ENCODE measurements around the gene LRRC27. TPM values are rescaled to one million over a fixed set of nuclear protein-coding genes. Genes with fewer than 3 reads are reported as not detected.
"Not testable (repeated sequence)": the region's sequence is repeated elsewhere in the genome, so short reads cannot be mapped to it uniquely, and the experiment has no call there.

Gene LRRC27
- polyA plus RNA-seq, 3 donors from 2014 or later: 3.8 to 8.5 (median 8.2) TPM

GRCh38 chr10:132375116-132375794, 43.3 kb downstream of the LRRC27 start:
- Mint-ChIP-seq H3K9me3 (no peaks in the 10 kb centered on the region), H3K4me1 (peaks cover 2 to 6% of the 10 kb centered on the region in 2 donors), H3K27me3 (ENCODE audit: low read depth in 3 of 3) (peaks cover 0 to 4% (median 0%) of the 10 kb centered on the region in 3 donors), H3K36me3 (peaks cover 0 to 10% (median 7%) of the 10 kb centered on the region in 3 donors), H3K4me3 (no peak overlapping the region), H3K27ac (no peak overlapping the region)
- DNase-seq: no peak

- no peak overlapping the region for H3K4me3 Mint-ChIP-seq
- peaks cover 0 to 10% (median 7%) of the 10 kb centered on the region in 3 donors for H3K36me3 Mint-ChIP-seq
- H3K27me3 Mint-ChIP-seq (ENCODE audit: low read depth in 3 of 3): peaks cover 0 to 4% (median 0%) of the 10 kb centered on the region in 3 donors
- no peak for DNase-seq
- H3K27ac Mint-ChIP-seq: no peak overlapping the region
- peaks cover 2 to 6% of the 10 kb centered on the region in 2 donors for H3K4me1 Mint-ChIP-seq
- H3K9me3 Mint-ChIP-seq: no peaks in the 10 kb centered on the region
These were observed 43.9 kb downstream of the LRRC27 start for GRCh38 chr10:132375795-132376297.

GRCh38 chr10:132376394-132376851, 44.4 kb downstream of the LRRC27 start:
- H3K4me3 Mint-ChIP-seq: no peak overlapping the region
- peaks cover 0 to 4% (median 0%) of the 10 kb centered on the region in 3 donors for H3K27me3 Mint-ChIP-seq (ENCODE audit: low read depth in 3 of 3)
- H3K9me3 Mint-ChIP-seq: no peaks in the 10 kb centered on the region
- DNase-seq: no peak
- H3K36me3 Mint-ChIP-seq: peaks cover 0 to 10% (median 7%) of the 10 kb centered on the region in 3 donors
- peaks cover 4 to 8% of the 10 kb centered on the region in 2 donors for H3K4me1 Mint-ChIP-seq
- no peak overlapping the region for H3K27ac Mint-ChIP-seq

GRCh38 chr10:132377326-132377725, 45.3 kb downstream of the LRRC27 start:
- no peaks in the 10 kb centered on the region for H3K9me3 Mint-ChIP-seq
- peaks cover 0 to 10% (median 7%) of the 10 kb centered on the region in 3 donors for H3K36me3 Mint-ChIP-seq
- peaks cover 0 to 2% (median 0%) of the 10 kb centered on the region in 3 donors for H3K27me3 Mint-ChIP-seq (ENCODE audit: low read depth in 3 of 3)
- no peak for DNase-seq
- H3K4me3 Mint-ChIP-seq: no peak overlapping the region
- peaks cover 11% of the 10 kb centered on the region in 2 donors for H3K4me1 Mint-ChIP-seq
- H3K27ac Mint-ChIP-seq: no peak overlapping the region

GRCh38 chr10:132379026-132379425, 47.0 kb downstream of the LRRC27 start:
- not testable (repeated sequence) for H3K27ac Mint-ChIP-seq; H3K27me3 Mint-ChIP-seq (ENCODE audit: low read depth in 3 of 3); H3K9me3 Mint-ChIP-seq; H3K36me3 Mint-ChIP-seq; H3K4me3 Mint-ChIP-seq; DNase-seq
- H3K4me1 Mint-ChIP-seq: peaks cover 14 to 16% of the 10 kb centered on the region in 2 donors

GRCh38 chr10:132380986-132381385, 49.0 kb downstream of the LRRC27 start:
- H3K4me3 Mint-ChIP-seq; H3K27ac Mint-ChIP-seq; H3K36me3 Mint-ChIP-seq; H3K9me3 Mint-ChIP-seq; H3K27me3 Mint-ChIP-seq (ENCODE audit: low read depth in 3 of 3); DNase-seq: not testable (repeated sequence)
- peaks cover 16 to 18% of the 10 kb centered on the region in 2 donors for H3K4me1 Mint-ChIP-seq

- H3K27me3 Mint-ChIP-seq (ENCODE audit: low read depth in 3 of 3): peaks cover 0 to 2% (median 0%) of the 10 kb centered on the region in 3 donors
- H3K9me3 Mint-ChIP-seq: no peaks in the 10 kb centered on the region
- DNase-seq: no peak
- H3K4me1 Mint-ChIP-seq: peaks cover 16 to 18% of the 10 kb centered on the region in 2 donors
- H3K4me3 Mint-ChIP-seq: peak overlapping the region in 2 of 5 donors; percentile 6 to 13
- H3K27ac Mint-ChIP-seq: peak overlapping the region in 5 of 6 donors; percentile 9 to 76 (median 13)
- peaks cover 0 to 7% (median 4%) of the 10 kb centered on the region in 3 donors for H3K36me3 Mint-ChIP-seq
These were observed 49.7 kb downstream of the LRRC27 start for GRCh38 chr10:132381741-132382140.

- peak overlapping the region in 1 of 5 donors; percentile 42 for H3K4me3 Mint-ChIP-seq
- H3K9me3 Mint-ChIP-seq: no peaks in the 10 kb centered on the region
- H3K4me1 Mint-ChIP-seq: peaks cover 16 to 18% of the 10 kb centered on the region in 2 donors
- peaks cover 0 to under 1% (median 0%) of the 10 kb centered on the region in 3 donors for H3K27me3 Mint-ChIP-seq (ENCODE audit: low read depth in 3 of 3)
- DNase-seq: no peak
- H3K27ac Mint-ChIP-seq: peak overlapping the region in 3 of 6 donors; percentile 13 to 81 (median 28)
- peaks cover 0 to 7% (median 4%) of the 10 kb centered on the region in 3 donors for H3K36me3 Mint-ChIP-seq
These were observed 50.4 kb downstream of the LRRC27 start for GRCh38 chr10:132382231-132382922.

- H3K36me3 Mint-ChIP-seq: peaks cover 0 to 7% (median 4%) of the 10 kb centered on the region in 3 donors
- no peaks in the 10 kb centered on the region for H3K27me3 Mint-ChIP-seq (ENCODE audit: low read depth in 3 of 3)
- DNase-seq: no peak
- H3K9me3 Mint-ChIP-seq: no peaks in the 10 kb centered on the region
- H3K4me1 Mint-ChIP-seq: peaks cover 16 to 20% of the 10 kb centered on the region in 2 donors
- no peak overlapping the region for H3K4me3 Mint-ChIP-seq
- H3K27ac Mint-ChIP-seq: peak overlapping the region in 3 of 6 donors; percentile 7 to 13 (median 7)
These were observed 51.1 kb downstream of the LRRC27 start for GRCh38 chr10:132383101-132383500.

GRCh38 chr10:132383751-132384196, 51.8 kb downstream of the LRRC27 start:
- H3K27ac Mint-ChIP-seq: peak overlapping the region in 3 of 6 donors; percentile 25 to 46 (median 46)
- no peaks in the 10 kb centered on the region for H3K27me3 Mint-ChIP-seq (ENCODE audit: low read depth in 3 of 3)
- peaks cover 0 to 4% (median 4%) of the 10 kb centered on the region in 3 donors for H3K36me3 Mint-ChIP-seq
- no peaks in the 10 kb centered on the region for H3K9me3 Mint-ChIP-seq
- no peak overlapping the region for H3K4me3 Mint-ChIP-seq
- DNase-seq: no peak
- peaks cover 16 to 20% of the 10 kb centered on the region in 2 donors for H3K4me1 Mint-ChIP-seq

- Mint-ChIP-seq H3K27ac (peak overlapping the region in 4 of 6 donors; percentile 44 to 69 (median 53)), H3K4me3 (peak overlapping the region in 1 of 5 donors; percentile 12), H3K36me3 (no peaks in the 10 kb centered on the region), H3K4me1 (peaks cover 16 to 20% of the 10 kb centered on the region in 2 donors), H3K9me3 (no peaks in the 10 kb centered on the region), H3K27me3 (ENCODE audit: low read depth in 3 of 3) (no peaks in the 10 kb centered on the region)
- no peak for DNase-seq
These were observed 52.8 kb downstream of the LRRC27 start for GRCh38 chr10:132384618-132385388.

GRCh38 chr10:132385389-132385667, 53.3 kb downstream of the LRRC27 start:
- no peak for DNase-seq
- peak overlapping the region in 3 of 6 donors; percentile 44 to 69 (median 49) for H3K27ac Mint-ChIP-seq
- no peaks in the 10 kb centered on the region for H3K36me3 Mint-ChIP-seq
- no peaks in the 10 kb centered on the region for H3K9me3 Mint-ChIP-seq
- peak overlapping the region in 1 of 5 donors; percentile 12 for H3K4me3 Mint-ChIP-seq
- H3K4me1 Mint-ChIP-seq: peaks cover 16 to 20% of the 10 kb centered on the region in 2 donors
- H3K27me3 Mint-ChIP-seq (ENCODE audit: low read depth in 3 of 3): no peaks in the 10 kb centered on the region

- no peak for DNase-seq
- Mint-ChIP-seq H3K4me1 (peaks cover 16 to 20% of the 10 kb centered on the region in 2 donors), H3K9me3 (no peaks in the 10 kb centered on the region), H3K36me3 (no peaks in the 10 kb centered on the region), H3K27ac (peak overlapping the region in 2 of 6 donors; percentile 69 to 74), H3K27me3 (ENCODE audit: low read depth in 3 of 3) (peaks cover 0 to 3% (median 0%) of the 10 kb centered on the region in 3 donors), H3K4me3 (no peak overlapping the region)
These were observed 53.9 kb downstream of the LRRC27 start for GRCh38 chr10:132385721-132386418.
